PC-3 (cell line): ENCODE data around the gene NECAP2. TPM values are rescaled to one million over a fixed set of nuclear protein-coding genes. Genes with fewer than 3 reads are reported as not detected.

ENCODE experiments used
- ATAC-seq: fragments of 200-7000 bp; cut with Tn5 transposase; 2 replicates; pipeline ENCODE4 v1.9.1; 2020; ENCODE audit warnings: mild to moderate bottlenecking, moderate library complexity
- BruUV-seq: library from RNA; stranded (reverse); fragments of 400-500 nt; replicated peaks from 2 replicates; lab custom pipeline; 2021; lab: Mats Ljungman, UMichigan
- CTCF ChIA-PET: fragments of 300-600 bp; sonication (Branson Sonifier 250); formaldehyde crosslinking; loops from one replicate; lab custom pipeline; 2022; ENCODE audit warnings: antibody characterized with exemption; lab: Charles Lee
- POLR2A ChIA-PET: fragments of 300-600 bp; sonication (Branson Sonifier 250); formaldehyde crosslinking; loops from one replicate; lab custom pipeline; 2022; ENCODE audit warnings: antibody characterized with exemption; ENCODE audit not compliant: unreplicated experiment; lab: Charles Lee
- DNase-seq: peaks from one replicate; pipeline ENCODE4 v3.0.0-alpha.2; 2015
- H2AFZ ChIP-seq: fragments of 300-600 bp; sonication (generic); 2 replicates; pipeline ENCODE4 v1.6.0; 2016; ENCODE audit warnings: antibody characterized with exemption, low read length
- H3F3A ChIP-seq: fragments of 300-600 bp; sonication (generic); one replicate; pipeline ENCODE4 v1.6.0; 2017; ENCODE audit warnings: antibody characterized with exemption, low read length, control low read depth, mild to moderate bottlenecking; ENCODE audit not compliant: unreplicated experiment
- H3K27ac ChIP-seq: fragments of 300-600 bp; sonication (generic); 2 replicates; pipeline ENCODE4 v1.5.1; 2016; ENCODE audit warnings: mild to moderate bottlenecking, low read length
- H3K27me3 ChIP-seq: fragments of 300-600 bp; sonication (generic); 2 replicates; pipeline ENCODE4 v1.6.1; 2016; ENCODE audit warnings: low read length, mixed read lengths
- H3K36me3 ChIP-seq: fragments of 300-600 bp; sonication (generic); 2 replicates; pipeline ENCODE4 v1.6.1; 2016; ENCODE audit warnings: low read depth, mixed run types, low read length, mixed read lengths
- H3K4me1 ChIP-seq: fragments of 300-600 bp; sonication (generic); 2 replicates; pipeline ENCODE4 v1.5.1; 2016; ENCODE audit warnings: low read length; ENCODE audit not compliant: insufficient read depth
- H3K4me2 ChIP-seq: fragments of 300-600 bp; sonication (generic); 2 replicates; pipeline ENCODE4 v1.6.0; 2016; ENCODE audit warnings: low read length
- H3K4me3 ChIP-seq: fragments of 300-600 bp; sonication (generic); 2 replicates; pipeline ENCODE4 v1.5.1; 2016; ENCODE audit warnings: mild to moderate bottlenecking, low read length, mixed read lengths
- H3K79me2 ChIP-seq: fragments of 300-600 bp; sonication (generic); 2 replicates; pipeline ENCODE4 v1.6.1; 2017; ENCODE audit warnings: low read length, mixed read lengths
- H3K9ac ChIP-seq: fragments of 300-600 bp; sonication (generic); 2 replicates; pipeline ENCODE4 v1.6.0; 2016; ENCODE audit warnings: mild to moderate bottlenecking, low read length
- H3K9me2 ChIP-seq: fragments of 300-600 bp; sonication (generic); replicated peaks from 2 replicates; pipeline ENCODE4 v1.6.1; 2016; ENCODE audit warnings: mixed run types, low read length, mixed read lengths
- H3K9me3 ChIP-seq: fragments of 300-600 bp; sonication (generic); 2 replicates; pipeline ENCODE4 v1.6.1; 2016; ENCODE audit warnings: low read length, mixed read lengths
- H4K20me1 ChIP-seq: fragments of 300-600 bp; sonication (generic); 2 replicates; pipeline ENCODE4 v1.6.1; 2016; ENCODE audit warnings: low read length, mixed read lengths
- EZH2 ChIP-seq: fragments of 300-600 bp; sonication (generic); IDR thresholded peaks from one replicate; pipeline ENCODE4 v1.6.1; 2017; ENCODE audit warnings: antibody characterized with exemption, mild to moderate bottlenecking, low read length; ENCODE audit not compliant: unreplicated experiment
- EZH2phosphoT487 ChIP-seq: fragments of 300-600 bp; sonication (generic); IDR thresholded peaks from 2 replicates; pipeline ENCODE4 v1.6.1; 2018; ENCODE audit warnings: mild to moderate bottlenecking, antibody characterized with exemption, low read length, borderline replicate concordance
- intact Hi-C: fragments of 100-400 bp; cut with micrococcal nuclease; formaldehyde crosslinking; loops from 2 replicates; pipeline ENCODE4 v1.9.0; 2023
- total RNA-seq: library from RNA; depleted of rRNA; stranded (reverse); fragments of >200 nt; gene quantifications from 2 replicates; pipeline ENCODE4 v1.2.3, GENCODE V29; 2014
- TF ChIP-seq, protein P1 (sequence below): fragments of 300-600 bp; sonication (generic); conservative IDR thresholded peaks from 2 replicates; pipeline ENCODE4 v1.5.1; 2017; ENCODE audit warnings: antibody characterized with exemption, low read depth, mild to moderate bottlenecking, low read length

The NECAP2 gene
- total RNA-seq, 1 experiment from 2014 or later = 65.0 TPM

DNA sequence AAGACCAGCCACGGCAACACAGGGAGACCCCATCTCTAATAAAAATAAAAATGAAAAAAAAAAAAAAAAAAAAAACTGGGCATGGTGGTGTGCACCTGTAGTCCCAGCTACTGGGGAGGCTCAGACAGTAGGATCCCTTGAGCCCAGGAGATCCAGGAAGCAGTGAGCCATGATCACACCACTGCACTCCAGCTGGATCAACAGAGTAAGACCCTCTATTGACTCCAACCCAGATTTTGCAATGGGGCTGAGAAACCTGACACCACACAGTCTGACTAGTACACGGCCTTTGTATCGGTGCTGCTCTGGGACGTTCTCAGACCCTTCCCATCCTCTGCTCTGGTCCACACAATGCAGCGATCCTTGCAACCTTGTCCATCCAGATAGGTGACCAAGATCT lies 35.1 kb upstream of the NECAP2 start:
- BruUV-seq = no TSS peak
- Histone ChIP-seq H2AFZ (no peak overlapping the region), H3K9ac (no peak overlapping the region), H3K4me3 (no peak overlapping the region), H3K79me2 (no peaks in the 10 kb centered on the region), H3F3A (no peaks in the 10 kb centered on the region), H3K9me2 (no peaks in the 10 kb centered on the region), H3K36me3 (no peaks in the 10 kb centered on the region), H3K9me3 (no peaks in the 10 kb centered on the region), H4K20me1 (no peaks in the 10 kb centered on the region), H3K4me1 (no peaks in the 10 kb centered on the region), H3K27me3 (no peaks in the 10 kb centered on the region), H3K27ac (no peak overlapping the region), H3K4me2 (no peak overlapping the region)
- ATAC-seq = no peak
- intact Hi-C loops = no loop called here
- no peak for DNase-seq
- CTCF ChIA-PET = no interaction called here
- POLR2A ChIA-PET = no interaction called here
- TF ChIP-seq EZH2phosphoT487 (no peak), EZH2 (no peak)
- TF ChIP-seq, protein P1, sequence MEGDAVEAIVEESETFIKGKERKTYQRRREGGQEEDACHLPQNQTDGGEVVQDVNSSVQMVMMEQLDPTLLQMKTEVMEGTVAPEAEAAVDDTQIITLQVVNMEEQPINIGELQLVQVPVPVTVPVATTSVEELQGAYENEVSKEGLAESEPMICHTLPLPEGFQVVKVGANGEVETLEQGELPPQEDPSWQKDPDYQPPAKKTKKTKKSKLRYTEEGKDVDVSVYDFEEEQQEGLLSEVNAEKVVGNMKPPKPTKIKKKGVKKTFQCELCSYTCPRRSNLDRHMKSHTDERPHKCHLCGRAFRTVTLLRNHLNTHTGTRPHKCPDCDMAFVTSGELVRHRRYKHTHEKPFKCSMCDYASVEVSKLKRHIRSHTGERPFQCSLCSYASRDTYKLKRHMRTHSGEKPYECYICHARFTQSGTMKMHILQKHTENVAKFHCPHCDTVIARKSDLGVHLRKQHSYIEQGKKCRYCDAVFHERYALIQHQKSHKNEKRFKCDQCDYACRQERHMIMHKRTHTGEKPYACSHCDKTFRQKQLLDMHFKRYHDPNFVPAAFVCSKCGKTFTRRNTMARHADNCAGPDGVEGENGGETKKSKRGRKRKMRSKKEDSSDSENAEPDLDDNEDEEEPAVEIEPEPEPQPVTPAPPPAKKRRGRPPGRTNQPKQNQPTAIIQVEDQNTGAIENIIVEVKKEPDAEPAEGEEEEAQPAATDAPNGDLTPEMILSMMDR = no peak

DNA sequence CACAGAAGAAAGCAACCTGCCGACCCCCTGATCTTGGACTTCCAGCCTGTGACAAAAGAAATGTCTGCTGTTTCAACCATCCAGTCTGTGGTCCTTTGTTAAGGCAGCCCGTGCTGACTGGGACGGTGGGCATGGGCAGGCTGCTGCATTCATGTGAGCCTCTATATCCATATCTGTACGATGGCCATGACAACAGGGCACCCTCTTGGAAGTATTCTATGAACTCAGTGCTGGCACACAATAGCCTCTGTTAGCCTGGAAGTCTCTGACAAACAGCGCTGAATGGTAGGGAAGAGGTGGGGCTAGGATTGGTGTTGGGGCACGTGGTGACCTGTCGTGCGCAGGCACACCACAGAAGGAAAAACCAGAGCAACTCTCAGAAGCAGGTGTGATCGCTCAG lies 33.7 kb upstream of the NECAP2 start:
- Histone ChIP-seq H3K4me3 (no peak overlapping the region), H2AFZ (no peak overlapping the region), H3K36me3 (no peaks in the 10 kb centered on the region), H4K20me1 (no peaks in the 10 kb centered on the region), H3F3A (no peaks in the 10 kb centered on the region), H3K9me2 (no peaks in the 10 kb centered on the region), H3K4me1 (no peaks in the 10 kb centered on the region), H3K27me3 (no peaks in the 10 kb centered on the region), H3K27ac (no peak overlapping the region), H3K9me3 (no peaks in the 10 kb centered on the region), H3K4me2 (no peak overlapping the region), H3K79me2 (no peaks in the 10 kb centered on the region), H3K9ac (no peak overlapping the region)
- ATAC-seq = no peak
- intact Hi-C loops = no loop called here
- ChIA-PET CTCF (no interaction called here), POLR2A (no interaction called here)
- TF ChIP-seq EZH2 = no peak
- no peak for TF ChIP-seq EZH2phosphoT487
- TF ChIP-seq, protein P1 = no peak
- BruUV-seq = no TSS peak
- DNase-seq = no peak

DNA sequence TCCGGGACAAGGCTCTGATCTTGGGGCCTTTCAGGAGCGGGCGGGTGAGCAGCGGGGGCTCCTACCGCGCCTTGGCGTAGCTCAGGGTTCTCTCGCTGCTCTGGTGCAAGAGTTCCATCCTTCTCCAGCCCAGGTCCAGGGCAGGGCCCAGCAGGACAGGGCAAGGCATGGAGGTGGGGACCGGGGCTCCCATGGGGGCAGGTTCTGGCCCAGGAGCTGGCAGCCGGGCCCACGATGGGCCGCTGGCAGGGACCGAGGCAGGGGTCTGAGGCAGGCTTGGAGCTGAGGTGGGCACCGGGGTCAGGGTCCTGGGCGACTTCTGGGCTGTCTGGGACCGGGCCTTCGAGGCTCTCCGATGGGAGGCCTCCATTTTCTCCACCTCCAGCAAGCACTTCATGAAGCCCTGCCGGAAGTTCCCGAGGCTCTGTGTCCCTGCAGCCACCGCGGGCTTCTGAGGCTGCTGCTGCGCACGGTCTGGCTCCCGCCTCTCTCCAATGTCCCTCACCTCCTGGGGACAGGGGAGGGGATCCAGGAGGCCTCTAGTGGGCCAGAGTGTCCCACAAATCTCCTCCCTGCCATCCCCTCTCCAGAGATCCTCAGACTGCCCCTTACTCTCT lies 30.9 kb upstream of the NECAP2 start:
- Histone ChIP-seq H3K4me2 (no peak overlapping the region), H3K4me1 (no peaks in the 10 kb centered on the region), H3K9ac (no peak overlapping the region), H3F3A (no peaks in the 10 kb centered on the region), H3K4me3 (no peak overlapping the region), H3K79me2 (no peaks in the 10 kb centered on the region), H3K36me3 (no peaks in the 10 kb centered on the region), H4K20me1 (no peaks in the 10 kb centered on the region), H3K9me3 (no peaks in the 10 kb centered on the region), H3K27ac (no peak overlapping the region), H2AFZ (no peak overlapping the region), H3K9me2 (no peaks in the 10 kb centered on the region), H3K27me3 (no peaks in the 10 kb centered on the region)
- ATAC-seq (no peak), DNase-seq (no peak)
- TF ChIP-seq EZH2 (no peak), EZH2phosphoT487 (no peak)
- TF ChIP-seq, protein P1 = no peak
- CTCF ChIA-PET = no interaction called here
- BruUV-seq = no TSS peak
- intact Hi-C loops = no loop called here
- POLR2A ChIA-PET = no interaction called here
